HG03460 (cell line): Measurements from ENCODE around the gene PAX5.
A peak's percentile ranks its signal among the peaks of the same experiment; 100 is the strongest.

Experiments used
- ATAC-seq: cut with Tn5 transposase; IDR thresholded peaks from one replicate; pipeline ENCODE4 v1.9.1; 2021; ENCODE audit not compliant: unreplicated experiment

PAX5 gene

GRCh38 chr9:36903541-36904435 is 130.3 kb downstream of the PAX5 start:
- ATAC-seq: peak; percentile 54

- ATAC-seq: no peak
These were observed 131.1 kb downstream of the PAX5 start for GRCh38 chr9:36902861-36903524.

GRCh38 chr9:36902080-36902716 is 131.9 kb downstream of the PAX5 start:
- ATAC-seq: no peak

GRCh38 chr9:36901528-36901927 is 132.5 kb downstream of the PAX5 start:
- no peak for ATAC-seq

- ATAC-seq: no peak
These were observed 133.2 kb downstream of the PAX5 start for GRCh38 chr9:36900856-36901220.

GRCh38 chr9:36900136-36900855 is 133.8 kb downstream of the PAX5 start:
- ATAC-seq: no peak

GRCh38 chr9:36899406-36899805 is 134.7 kb downstream of the PAX5 start:
- no peak for ATAC-seq

GRCh38 chr9:36898431-36899020 is 135.5 kb downstream of the PAX5 start:
- ATAC-seq: no peak

GRCh38 chr9:36897478-36897877 is 136.6 kb downstream of the PAX5 start:
- ATAC-seq: no peak

GRCh38 chr9:36897019-36897418 is 137.0 kb downstream of the PAX5 start:
- ATAC-seq: no peak

GRCh38 chr9:36896296-36896695 is 137.8 kb downstream of the PAX5 start:
- no peak for ATAC-seq

GRCh38 chr9:36895744-36896260 is 138.3 kb downstream of the PAX5 start:
- no peak for ATAC-seq

- no peak for ATAC-seq
These were observed 139.3 kb downstream of the PAX5 start for GRCh38 chr9:36894695-36895310.

GRCh38 chr9:36893911-36894310 is 140.2 kb downstream of the PAX5 start:
- ATAC-seq: no peak

- ATAC-seq: no peak
These were observed 140.9 kb downstream of the PAX5 start for GRCh38 chr9:36893184-36893583.

GRCh38 chr9:36892279-36892678 is 141.8 kb downstream of the PAX5 start:
- no peak for ATAC-seq

- no peak for ATAC-seq
These were observed 142.7 kb downstream of the PAX5 start for GRCh38 chr9:36891341-36891811.

- no peak for ATAC-seq
These were observed 144.2 kb downstream of the PAX5 start for GRCh38 chr9:36889844-36890243.

GRCh38 chr9:36888551-36888950 is 145.5 kb downstream of the PAX5 start:
- ATAC-seq: no peak

- no peak for ATAC-seq
These were observed 149.3 kb downstream of the PAX5 start for GRCh38 chr9:36884721-36885120.
